HCT116 (cell line): Measurements from ENCODE around the gene FGB. TPM values are rescaled to one million over a fixed set of nuclear protein-coding genes. Genes with fewer than 3 reads are reported as not detected.

Experiments
- ATAC-seq: fragments of 200-7000 bp; cut with Tn5 transposase; 2 replicates; pipeline ENCODE4 v1.9.1; 2020; ENCODE audit warnings: mild to moderate bottlenecking, moderate library complexity
- BruUV-seq: library from RNA; stranded (reverse); fragments of 400-500 nt; replicated peaks from 2 replicates; lab custom pipeline; 2021; lab: Mats Ljungman, UMichigan
- CTCF ChIA-PET: fragments of 300-600 bp; sonication (Branson Sonifier 250); formaldehyde crosslinking; loops from one replicate; lab custom pipeline; 2021; ENCODE audit warnings: antibody characterized with exemption; lab: Charles Lee
- POLR2A ChIA-PET: fragments of 300-600, 350-600 bp; sonication (Branson Sonifier 250); formaldehyde crosslinking; loops from one replicate; lab custom pipeline; 2021; ENCODE audit warnings: antibody characterized with exemption; lab: Charles Lee
- RAD21 ChIA-PET, 2 experiments: fragments of 300-600 bp; sonication (Branson Sonifier 250); formaldehyde crosslinking; loops; one replicate each; lab custom pipeline; 2023; ENCODE audit warnings: low total read pairs in 2 of 2; ENCODE audit not compliant: uncharacterized antibody in 2 of 2, unreplicated experiment in 2 of 2, low non-redundant PET in 1 of 2; lab: Charles Lee
- DNase-seq: peaks from one replicate; pipeline ENCODE4 v3.0.0-alpha.2; 2010; ENCODE audit warnings: low read depth, low spot score
- H2AFZ ChIP-seq: fragments of 200-600 bp; shearing (Covaris generic), sonication (generic); 2 replicates; pipeline ENCODE4 v1.6.1; 2017; ENCODE audit warnings: low read depth, mixed run types, mixed read lengths, antibody characterized with exemption, low read length; ENCODE audit not compliant: poor library complexity, severe bottlenecking
- H3K27ac ChIP-seq: 2 replicates; pipeline ENCODE4 v1.5.1; 2012; ENCODE audit warnings: low read depth, low read length
- H3K27me3 ChIP-seq: fragments of 200-600 bp; sonication (generic); 2 replicates; pipeline ENCODE4 v1.6.1; 2016; ENCODE audit warnings: mixed run types, low read length, mixed read lengths; ENCODE audit not compliant: insufficient read depth
- H3K36me3 ChIP-seq, 2 experiments: fragments of 200-500 bp in 1 of 2; fragments of 200-600 bp in 1 of 2; sonication (Bioruptor generic) in 1 of 2; sonication (generic) in 1 of 2; 2 replicates each; pipeline versions ENCODE4 v1.5.1 to v1.6.1; 2014 to 2016; ENCODE audit warnings: low read length in 2 of 2, inconsistent platforms in 1 of 2, mixed read lengths in 1 of 2, mixed run types in 1 of 2; ENCODE audit not compliant: insufficient read depth in 2 of 2, control insufficient read depth in 1 of 2
- H3K4me1 ChIP-seq, 2 experiments: fragments of 200-600 bp in 1 of 2; sonication (generic) in 1 of 2; 2 replicates each; pipeline versions ENCODE4 v1.5.1 to v1.6.1; 2012 to 2017; ENCODE audit warnings: low read length in 2 of 2, inconsistent platforms in 1 of 2, mild to moderate bottlenecking in 1 of 2, mixed read lengths in 1 of 2, mixed run types in 1 of 2, moderate library complexity in 1 of 2; ENCODE audit not compliant: insufficient read depth in 2 of 2, control insufficient read depth in 1 of 2
- H3K4me2 ChIP-seq: fragments of 200-600 bp; sonication (generic); 2 replicates; pipeline ENCODE4 v1.6.1; 2017; ENCODE audit warnings: mixed run types, low read length, mixed read lengths
- H3K4me3 ChIP-seq, 2 experiments: fragments of 200-600 bp in 1 of 2; sonication (generic) in 1 of 2; replicated peaks in 1 of 2; 2 replicates each; pipeline ENCODE4 v1.5.1; 2011 to 2016; ENCODE audit warnings: low read length in 2 of 2, control low read depth in 1 of 2, low read depth in 1 of 2, mild to moderate bottlenecking in 1 of 2, mixed read lengths in 1 of 2, mixed run types in 1 of 2
- H3K79me2 ChIP-seq: fragments of 200-600 bp; sonication (generic); 2 replicates; pipeline ENCODE4 v1.6.1; 2017; ENCODE audit warnings: mild to moderate bottlenecking, mixed run types, low read length, moderate library complexity, mixed read lengths; ENCODE audit not compliant: insufficient read depth
- H3K9ac ChIP-seq: fragments of 200-600 bp; sonication (generic); 2 replicates; pipeline ENCODE4 v1.6.1; 2016; ENCODE audit warnings: low read length, mixed read lengths
- H3K9me2 ChIP-seq: fragments of 200-600 bp; sonication (generic), shearing (Covaris generic); 2 replicates; pipeline ENCODE4 v1.6.1; 2017; ENCODE audit warnings: mixed run types, mild to moderate bottlenecking, moderate library complexity; ENCODE audit not compliant: insufficient read depth
- H3K9me3 ChIP-seq, 2 experiments: fragments of 200-500 bp in 1 of 2; fragments of 200-600 bp in 1 of 2; sonication (Bioruptor generic) in 1 of 2; sonication (generic) in 1 of 2; 2 replicates each; pipeline ENCODE4 v1.6.1; 2014 to 2017; ENCODE audit warnings: low read length in 2 of 2, mixed read lengths in 2 of 2, inconsistent platforms in 1 of 2, low read depth in 1 of 2, mild to moderate bottlenecking in 1 of 2, mixed run types in 1 of 2, moderate library complexity in 1 of 2; ENCODE audit not compliant: control insufficient read depth in 1 of 2, insufficient read depth in 1 of 2
- H4K20me1 ChIP-seq: fragments of 200-600 bp; sonication (generic), shearing (Covaris generic); 2 replicates; pipeline ENCODE4 v1.6.1; 2017; ENCODE audit warnings: mixed run types, mild to moderate bottlenecking, moderate library complexity; ENCODE audit not compliant: insufficient read depth
- CBX3 ChIP-seq: IDR thresholded peaks from 2 replicates; pipeline ENCODE4 v1.6.1; 2012; ENCODE audit warnings: low read depth
- CTCF ChIP-seq, 3 experiments: fragments of 200-600 bp in 1 of 3; sonication (generic) in 1 of 3; IDR thresholded peaks in 2 of 3; conservative IDR thresholded peaks in 1 of 3; 2 replicates each; pipeline ENCODE4 v1.5.1; 2012 to 2017; ENCODE audit warnings: low read depth in 2 of 3, low read length in 2 of 3, antibody characterized with exemption in 1 of 3, borderline replicate concordance in 1 of 3, control low read depth in 1 of 3, mild to moderate bottlenecking in 1 of 3, mixed read lengths in 1 of 3, mixed run types in 1 of 3, moderate library complexity in 1 of 3; ENCODE audit not compliant: insufficient read depth in 1 of 3
- EGR1 ChIP-seq: IDR thresholded peaks from 2 replicates; pipeline ENCODE4 v1.6.1; 2012; ENCODE audit warnings: low read depth
- ELF1 ChIP-seq: IDR thresholded peaks from 2 replicates; pipeline ENCODE4 v1.6.1; 2012; ENCODE audit warnings: low read depth, borderline replicate concordance
- EZH2phosphoT487 ChIP-seq: fragments of 200-600 bp; IDR thresholded peaks from 2 replicates; pipeline ENCODE4 v1.6.1; 2018; ENCODE audit warnings: antibody characterized with exemption, borderline replicate concordance
- FOSL1 ChIP-seq: IDR thresholded peaks from 2 replicates; pipeline ENCODE4 v1.6.1; 2012; ENCODE audit warnings: low read depth
- RAD21 ChIP-seq: IDR thresholded peaks from 2 replicates; pipeline ENCODE4 v1.6.1; 2012; ENCODE audit warnings: low read depth, mild to moderate bottlenecking
- REST ChIP-seq: IDR thresholded peaks from 2 replicates; pipeline ENCODE4 v1.6.1; 2012; ENCODE audit warnings: low read depth
- TCF7L2 ChIP-seq: IDR thresholded peaks from 2 replicates; pipeline ENCODE4 v1.7.0; 2011; ENCODE audit warnings: borderline replicate concordance, inconsistent platforms; ENCODE audit not compliant: insufficient read depth, insufficient read length; ENCODE audit errors: extremely low read depth
- YY1 ChIP-seq: IDR thresholded peaks from 2 replicates; pipeline ENCODE4 v1.6.1; 2011; ENCODE audit warnings: low read length, low read depth, moderate library complexity, mild to moderate bottlenecking; ENCODE audit not compliant: insufficient replicate concordance; ENCODE audit errors: extremely low read depth
- ZFX ChIP-seq: fragments of 450-650 bp; IDR thresholded peaks from 2 replicates; pipeline ENCODE4 v1.6.1; 2017
- intact Hi-C: fragments of 100-400 bp; cut with micrococcal nuclease; formaldehyde crosslinking; loops from 2 replicates; pipeline ENCODE4 v1.10.0; 2022
- total RNA-seq: library from RNA; stranded (reverse); gene quantifications from one replicate; pipeline ENCODE4 v1.2.1, GENCODE V29; 2021; ENCODE audit not compliant: unreplicated experiment
- TF ChIP-seq, protein P1 (sequence below): IDR thresholded peaks from 2 replicates; pipeline ENCODE4 v1.6.1; 2012
- TF ChIP-seq, protein P2 (sequence below): IDR thresholded peaks from 2 replicates; pipeline ENCODE4 v1.6.1; 2012

Gene FGB
- total RNA-seq, 1 experiment from 2014 or later, result 2.0 TPM

- DNase-seq (no peak), ATAC-seq (no peak)
- no peak overlapping the region for H3K4me2 ChIP-seq
- H3K27ac ChIP-seq, result no peak overlapping the region
- POLR2A ChIA-PET, result no interaction called here
- no peaks in the 10 kb centered on the region for H3K27me3 ChIP-seq
- H3K9me2 ChIP-seq, result no peaks in the 10 kb centered on the region
- RAD21 ChIA-PET, result no interaction called here
- no peak overlapping the region for H2AFZ ChIP-seq
- H3K9me3 ChIP-seq, result no peaks in the 10 kb centered on the region
- TF ChIP-seq, protein P1, sequence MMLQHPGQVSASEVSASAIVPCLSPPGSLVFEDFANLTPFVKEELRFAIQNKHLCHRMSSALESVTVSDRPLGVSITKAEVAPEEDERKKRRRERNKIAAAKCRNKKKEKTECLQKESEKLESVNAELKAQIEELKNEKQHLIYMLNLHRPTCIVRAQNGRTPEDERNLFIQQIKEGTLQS, result no peak
- TF ChIP-seq CTCF (IDR thresholded peaks at IDR 0.05 in 2 of 3, conservative IDR thresholded peaks at IDR 0.05 in 1 of 3; ENCODE audit: borderline replicate concordance in 1 of 3, insufficient read depth in 1 of 3, low read depth in 2 of 3, low read length in 2 of 3) (no peak), ELF1 (no peak), RAD21 (no peak), REST (no peak), ZFX (no peak), EGR1 (no peak), EZH2phosphoT487 (no peak), TCF7L2 (no peak), YY1 (no peak), CBX3 (no peak), FOSL1 (no peak)
- TF ChIP-seq, protein P2, sequence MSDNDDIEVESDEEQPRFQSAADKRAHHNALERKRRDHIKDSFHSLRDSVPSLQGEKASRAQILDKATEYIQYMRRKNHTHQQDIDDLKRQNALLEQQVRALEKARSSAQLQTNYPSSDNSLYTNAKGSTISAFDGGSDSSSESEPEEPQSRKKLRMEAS, result no peak
- H3K79me2 ChIP-seq, result no peaks in the 10 kb centered on the region
- H3K36me3 ChIP-seq, result no peaks in the 10 kb centered on the region
- H4K20me1 ChIP-seq, result no peaks in the 10 kb centered on the region
- CTCF ChIA-PET, result interaction anchor here (1.9 to 5.6 kb wide), 3 partner anchors 35 to 64 kb away, joined by 6 to 119 read pairs (median 67); no protein-coding TSS in a partner anchor
- H3K4me1 ChIP-seq, result no peaks in the 10 kb centered on the region
- intact Hi-C loops, result no loop called here
- H3K9ac ChIP-seq, result no peak overlapping the region
- no peak overlapping the region for H3K4me3 ChIP-seq
- no TSS peak for BruUV-seq
Measured at GRCh38 chr4:154560419-154560801, 2.4 kb upstream of the FGB start.
